ENCODE measurements around the gene HES2.
"Not testable (repeated sequence)": the region's sequence is repeated elsewhere in the genome, so short reads cannot be mapped to it uniquely, and the experiment has no call there.

Gene HES2

GRCh38 chr1:6435129-6435528, 15.4 kb upstream of the HES2 start:
- FAIRE-seq = no peak

- no peak for FAIRE-seq
Measured at GRCh38 chr1:6434186-6434585, 14.5 kb upstream of the HES2 start.

GRCh38 chr1:6431645-6432579, 12.2 kb upstream of the HES2 start:
- not testable (repeated sequence) for FAIRE-seq

- not testable (repeated sequence) for FAIRE-seq
Measured at GRCh38 chr1:6429660-6430411, 10.1 kb upstream of the HES2 start.

- FAIRE-seq = not testable (repeated sequence)
Measured at GRCh38 chr1:6428453-6428852, 8.7 kb upstream of the HES2 start.

- no peak for FAIRE-seq
Measured at GRCh38 chr1:6427441-6428390, 8.0 kb upstream of the HES2 start.

- no peak for FAIRE-seq
Measured at GRCh38 chr1:6426972-6427350, 7.2 kb upstream of the HES2 start.

- FAIRE-seq = no peak
Measured at GRCh38 chr1:6426277-6426971, 6.7 kb upstream of the HES2 start.

GRCh38 chr1:6425658-6426057, 5.9 kb upstream of the HES2 start:
- FAIRE-seq = no peak

GRCh38 chr1:6424619-6425593, 5.2 kb upstream of the HES2 start, which contains the start of gene ESPN:
ESPN (plus strand) TSS chr1:6424776; CDS start chr1:6424956, 180 bp downstream.
- FAIRE-seq = no peak

GRCh38 chr1:6424000-6424565, 4.4 kb upstream of the HES2 start:
- FAIRE-seq = no peak

- no peak for FAIRE-seq
Measured at GRCh38 chr1:6423321-6423999, 3.7 kb upstream of the HES2 start.

- FAIRE-seq = no peak
Measured at GRCh38 chr1:6421266-6421665, 1.5 kb upstream of the HES2 start.

- FAIRE-seq = no peak
Measured at GRCh38 chr1:6420454-6421042, 829 bp upstream of the HES2 start.

GRCh38 chr1:6419397-6419803, 319 bp downstream of the HES2 start:
- no peak for FAIRE-seq

GRCh38 chr1:6418668-6419396, 887 bp downstream of the HES2 start:
- FAIRE-seq = no peak

- FAIRE-seq = no peak
Measured at GRCh38 chr1:6417961-6418667, 1.6 kb downstream of the HES2 start.

- FAIRE-seq = no peak
Measured at GRCh38 chr1:6416906-6417305, 2.8 kb downstream of the HES2 start.
